Smooth muscle cell (in vitro differentiated cells): ENCODE results near the gene C6orf136. TPM values are rescaled to one million over a fixed set of nuclear protein-coding genes. Genes with fewer than 3 reads are reported as not detected.

Source experiments
- DNase-seq: peaks from one replicate; lab custom pipeline; 2025; ENCODE audit not compliant: unreplicated experiment; lab: John Stamatoyannopoulos, UW
- H2AFZ ChIP-seq: fragments of 200-600 bp; sonication (generic); 2 replicates; pipeline ENCODE4 v1.6.0; 2016; ENCODE audit warnings: antibody characterized with exemption, low read depth, mild to moderate bottlenecking
- H3F3A ChIP-seq: fragments of 200-600 bp; sonication (generic); 2 replicates; pipeline ENCODE4 v1.6.0; 2017; ENCODE audit warnings: antibody characterized with exemption, low read depth
- H3K27ac ChIP-seq: fragments of 200-600 bp; sonication (generic); 2 replicates; pipeline ENCODE4 v1.5.1; 2016; ENCODE audit warnings: low read depth, mild to moderate bottlenecking
- H3K27me3 ChIP-seq: fragments of 200-600 bp; sonication (generic); 2 replicates; pipeline ENCODE4 v1.6.1; 2016; ENCODE audit warnings: low read depth, mild to moderate bottlenecking
- H3K36me3 ChIP-seq: fragments of 200-600 bp; sonication (generic); 2 replicates; pipeline ENCODE4 v1.5.1; 2016; ENCODE audit warnings: low read depth
- H3K4me1 ChIP-seq: fragments of 200-600 bp; sonication (generic); 2 replicates; pipeline ENCODE4 v1.5.1; 2016; ENCODE audit warnings: low read depth
- H3K4me2 ChIP-seq: fragments of 200-600 bp; sonication (generic); 2 replicates; pipeline ENCODE4 v1.6.0; 2016; ENCODE audit warnings: mild to moderate bottlenecking
- H3K4me3 ChIP-seq: fragments of 200-600 bp; sonication (generic); 2 replicates; pipeline ENCODE4 v1.5.1; 2016; ENCODE audit warnings: mild to moderate bottlenecking
- H3K79me2 ChIP-seq: fragments of 200-600 bp; sonication (generic); 2 replicates; pipeline ENCODE4 v1.6.0; 2016; ENCODE audit warnings: low read depth, mild to moderate bottlenecking
- H3K9ac ChIP-seq: fragments of 200-600 bp; sonication (generic); 2 replicates; pipeline ENCODE4 v1.6.0; 2016; ENCODE audit warnings: low read depth
- H3K9me3 ChIP-seq: fragments of 200-600 bp; sonication (generic); replicated peaks from 2 replicates; pipeline ENCODE4 v1.5.1; 2016; ENCODE audit warnings: low read depth
- H4K20me1 ChIP-seq: fragments of 200-600 bp; sonication (generic); 2 replicates; pipeline ENCODE4 v1.6.0; 2016; ENCODE audit warnings: low read depth
- WGBS: methylation state at CpG from one replicate; pipeline ENCODE4 v1.1.7; 2016; ENCODE audit warnings: low lambda C conversion rate; 5-methylcytosine and 5-hydroxymethylcytosine counted together
- polyA plus RNA-seq: library from polyadenylated mRNA; unstranded; fragments of >200 nt; fragmentation: Nextera tagmentation; extraction: Ambion mirVana; gene quantifications from 2 replicates; pipeline ENCODE4 v1.2.1, GENCODE V29; 2016
- total RNA-seq: library from RNA; depleted of rRNA; stranded (reverse); fragments of >200 nt; gene quantifications from 2 replicates; pipeline ENCODE4 v1.2.3, GENCODE V29; 2014
- TF ChIP-seq, protein P1 (sequence below): fragments of 200-600 bp; sonication (generic); IDR thresholded peaks from 2 replicates; pipeline ENCODE4 v1.5.1; 2017; ENCODE audit warnings: borderline replicate concordance, mild to moderate bottlenecking, antibody characterized with exemption; ENCODE audit not compliant: insufficient read depth, poor library complexity, severe bottlenecking

The C6orf136 gene
- total and polyA plus RNA-seq, 2 experiments from 2014 or later, result 1.8 to 5.3 TPM

DNA sequence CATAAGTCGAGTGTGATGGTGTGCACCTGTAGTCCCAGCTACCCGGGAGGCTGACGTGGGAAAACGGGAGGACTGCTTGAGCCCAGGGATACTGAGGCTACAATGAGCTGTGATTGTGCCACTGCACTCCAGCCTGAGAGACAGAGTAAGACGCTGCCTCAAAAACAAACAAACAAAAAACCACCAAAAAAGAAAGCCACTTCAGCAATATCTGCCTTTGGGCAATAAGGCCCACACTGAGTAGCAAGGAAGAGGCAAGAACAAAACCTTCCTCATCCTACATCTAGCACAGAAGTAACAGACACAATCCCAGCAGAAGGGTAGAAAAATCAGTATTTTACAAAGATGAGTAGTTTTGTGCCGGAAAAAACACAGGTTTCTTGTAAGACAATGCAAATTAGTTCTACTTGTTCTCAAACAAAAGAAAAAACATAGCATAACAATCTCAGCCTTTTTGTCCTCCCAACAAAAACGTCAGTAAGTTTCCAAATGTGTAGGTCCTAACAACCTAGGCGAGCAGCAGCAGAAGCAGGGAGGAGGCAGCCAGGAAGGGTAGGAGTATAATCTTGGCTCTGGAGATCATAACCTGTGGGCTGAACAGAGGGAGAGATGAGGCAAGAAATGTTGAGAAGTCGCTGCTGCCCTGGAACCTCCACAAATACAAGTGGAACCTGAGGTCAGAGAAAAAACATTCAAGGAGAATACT, 35.6 kb upstream of the C6orf136 start:
- H3K79me2 ChIP-seq, result peaks cover 21% of the 10 kb centered on the region
- H3K4me3 ChIP-seq, result no peak overlapping the region
- peaks cover 85% of the 10 kb centered on the region for H4K20me1 ChIP-seq
- TF ChIP-seq, protein P1, sequence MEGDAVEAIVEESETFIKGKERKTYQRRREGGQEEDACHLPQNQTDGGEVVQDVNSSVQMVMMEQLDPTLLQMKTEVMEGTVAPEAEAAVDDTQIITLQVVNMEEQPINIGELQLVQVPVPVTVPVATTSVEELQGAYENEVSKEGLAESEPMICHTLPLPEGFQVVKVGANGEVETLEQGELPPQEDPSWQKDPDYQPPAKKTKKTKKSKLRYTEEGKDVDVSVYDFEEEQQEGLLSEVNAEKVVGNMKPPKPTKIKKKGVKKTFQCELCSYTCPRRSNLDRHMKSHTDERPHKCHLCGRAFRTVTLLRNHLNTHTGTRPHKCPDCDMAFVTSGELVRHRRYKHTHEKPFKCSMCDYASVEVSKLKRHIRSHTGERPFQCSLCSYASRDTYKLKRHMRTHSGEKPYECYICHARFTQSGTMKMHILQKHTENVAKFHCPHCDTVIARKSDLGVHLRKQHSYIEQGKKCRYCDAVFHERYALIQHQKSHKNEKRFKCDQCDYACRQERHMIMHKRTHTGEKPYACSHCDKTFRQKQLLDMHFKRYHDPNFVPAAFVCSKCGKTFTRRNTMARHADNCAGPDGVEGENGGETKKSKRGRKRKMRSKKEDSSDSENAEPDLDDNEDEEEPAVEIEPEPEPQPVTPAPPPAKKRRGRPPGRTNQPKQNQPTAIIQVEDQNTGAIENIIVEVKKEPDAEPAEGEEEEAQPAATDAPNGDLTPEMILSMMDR, result no peak
- peaks cover 13% of the 10 kb centered on the region for H3K4me1 ChIP-seq
- no peak for DNase-seq
- peaks cover 15% of the 10 kb centered on the region for H3K36me3 ChIP-seq
- no peaks in the 10 kb centered on the region for H3K9me3 ChIP-seq
- no peaks in the 10 kb centered on the region for H3K27me3 ChIP-seq
- H3K9ac ChIP-seq, result no peak overlapping the region
- no peak overlapping the region for H3K4me2 ChIP-seq
- 83% methylated on average over 9 of the region's 9 CpGs for WGBS
- H3K27ac ChIP-seq, result peak overlapping the region; percentile 95
- H3F3A ChIP-seq, result peaks cover 42% of the 10 kb centered on the region
- no peak overlapping the region for H2AFZ ChIP-seq

DNA sequence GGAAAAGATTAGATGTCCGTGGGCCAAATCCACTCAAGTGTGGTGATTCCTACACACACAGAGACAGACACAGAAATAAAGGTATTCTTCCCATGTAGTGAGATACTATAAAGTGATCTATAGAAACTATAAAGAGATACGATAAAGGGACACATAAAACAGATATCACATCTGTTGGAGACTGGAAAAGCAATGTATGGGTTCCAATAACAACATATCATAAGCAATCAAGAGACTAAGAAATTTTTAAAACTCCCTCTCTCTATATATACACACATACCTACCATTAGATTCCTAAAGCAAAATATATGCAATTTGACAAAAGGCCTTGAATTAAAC, 35.1 kb upstream of the C6orf136 start:
- Histone ChIP-seq H3K4me1 (peaks cover 13% of the 10 kb centered on the region), H3K27me3 (no peaks in the 10 kb centered on the region), H3K36me3 (peaks cover 11% of the 10 kb centered on the region), H3K9ac (no peak overlapping the region), H3K9me3 (no peaks in the 10 kb centered on the region), H3K4me3 (no peak overlapping the region), H3K79me2 (peaks cover 21% of the 10 kb centered on the region), H2AFZ (no peak overlapping the region), H3K4me2 (peak overlapping the region; percentile 32), H4K20me1 (peaks cover 80% of the 10 kb centered on the region), H3F3A (peaks cover 42% of the 10 kb centered on the region), H3K27ac (peak overlapping the region; percentile 95)
- WGBS, result 83% methylated on average over 2 of the region's 2 CpGs
- TF ChIP-seq, protein P1, result no peak
- no peak for DNase-seq

- 96% methylated on average over 1 of the region's 1 CpG for whole genome bisulfite sequencing
Measured at GRCh38 chr6:30612213-30612612, 34.7 kb upstream of the C6orf136 start.

More at GRCh38 chr6:30612213-30612612, 34.7 kb upstream of the C6orf136 start:
- Histone ChIP-seq H3K4me1 (peaks cover 13% of the 10 kb centered on the region), H3K9ac (no peak overlapping the region), H3K4me2 (peak overlapping the region; percentile 32), H3K79me2 (peaks cover 19% of the 10 kb centered on the region), H3K4me3 (no peak overlapping the region), H3K27me3 (no peaks in the 10 kb centered on the region), H3K9me3 (no peaks in the 10 kb centered on the region), H2AFZ (no peak overlapping the region), H3F3A (peaks cover 39% of the 10 kb centered on the region), H4K20me1 (peaks cover 76% of the 10 kb centered on the region), H3K27ac (peak overlapping the region; percentile 95), H3K36me3 (peaks cover 7% of the 10 kb centered on the region)
- TF ChIP-seq, protein P1, result peak; percentile 11
- DNase-seq, result no peak
